ENCODE data around the gene PSMB3.

GRCh38 chr17:38789185-38789584, 36.6 kb downstream of the PSMB3 start:
- no peak for TF ChIP-seq POLR2A (IDR thresholded peaks at IDR 0.05; ENCODE audit: low read length)
- no peak for TF ChIP-seq GATA1 (IDR thresholded peaks at IDR 0.05; ENCODE audit: low read depth, low read length)
